Fibroblast of the aortic adventitia (primary cell): ENCODE data around the gene FAT4. TPM values are rescaled to one million over a fixed set of nuclear protein-coding genes. Genes with fewer than 3 reads are reported as not detected.

Experiments used
- DNase-seq: peaks from one replicate; pipeline ENCODE4 v3.0.0-alpha.2; 2010; ENCODE audit warnings: low read depth
- H3K4me3 ChIP-seq: 2 replicates; pipeline ENCODE4 v1.5.1; 2011; ENCODE audit warnings: low read depth, mild to moderate bottlenecking, control low read depth, low read length, moderate library complexity
- total RNA-seq: library from RNA; depleted of rRNA; stranded (reverse); fragments of >200 nt; gene quantifications from 2 replicates; pipeline ENCODE4 v1.2.3, GENCODE V29; 2012; ENCODE audit warnings: low replicate concordance
- TF ChIP-seq, protein P1 (sequence below): IDR thresholded peaks from 2 replicates; pipeline ENCODE4 v1.5.1; 2011; ENCODE audit warnings: mild to moderate bottlenecking, low read length, control low read depth, inconsistent platforms; ENCODE audit not compliant: insufficient read depth

FAT4 gene
- total RNA-seq, 1 donor, result 32.8 TPM

GRCh38 chr4:125316791-125317524, 2.2 kb downstream of the FAT4 start:
- TF ChIP-seq, protein P1, sequence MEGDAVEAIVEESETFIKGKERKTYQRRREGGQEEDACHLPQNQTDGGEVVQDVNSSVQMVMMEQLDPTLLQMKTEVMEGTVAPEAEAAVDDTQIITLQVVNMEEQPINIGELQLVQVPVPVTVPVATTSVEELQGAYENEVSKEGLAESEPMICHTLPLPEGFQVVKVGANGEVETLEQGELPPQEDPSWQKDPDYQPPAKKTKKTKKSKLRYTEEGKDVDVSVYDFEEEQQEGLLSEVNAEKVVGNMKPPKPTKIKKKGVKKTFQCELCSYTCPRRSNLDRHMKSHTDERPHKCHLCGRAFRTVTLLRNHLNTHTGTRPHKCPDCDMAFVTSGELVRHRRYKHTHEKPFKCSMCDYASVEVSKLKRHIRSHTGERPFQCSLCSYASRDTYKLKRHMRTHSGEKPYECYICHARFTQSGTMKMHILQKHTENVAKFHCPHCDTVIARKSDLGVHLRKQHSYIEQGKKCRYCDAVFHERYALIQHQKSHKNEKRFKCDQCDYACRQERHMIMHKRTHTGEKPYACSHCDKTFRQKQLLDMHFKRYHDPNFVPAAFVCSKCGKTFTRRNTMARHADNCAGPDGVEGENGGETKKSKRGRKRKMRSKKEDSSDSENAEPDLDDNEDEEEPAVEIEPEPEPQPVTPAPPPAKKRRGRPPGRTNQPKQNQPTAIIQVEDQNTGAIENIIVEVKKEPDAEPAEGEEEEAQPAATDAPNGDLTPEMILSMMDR, result peak; percentile 3
- peak; percentile 32 for DNase-seq
- H3K4me3 ChIP-seq, result peak overlapping the region; percentile 92

GRCh38 chr4:125317525-125317877, 2.7 kb downstream of the FAT4 start:
- DNase-seq, result peak; percentile 49
- H3K4me3 ChIP-seq, result peak overlapping the region; percentile 92
- TF ChIP-seq, protein P1, result peak; percentile 67

GRCh38 chr4:125319311-125319710, 4.6 kb downstream of the FAT4 start:
- peak; percentile 17 for DNase-seq

GRCh38 chr4:125321709-125322365, 7.1 kb downstream of the FAT4 start:
- TF ChIP-seq, protein P1, result no peak
- peak overlapping the region; percentile 48 for H3K4me3 ChIP-seq
- peak; percentile 65 for DNase-seq

More at GRCh38 chr4:125319311-125319710, 4.6 kb downstream of the FAT4 start:
- peak overlapping the region; percentile 92 for H3K4me3 ChIP-seq
- TF ChIP-seq, protein P1, result no peak

DNA sequence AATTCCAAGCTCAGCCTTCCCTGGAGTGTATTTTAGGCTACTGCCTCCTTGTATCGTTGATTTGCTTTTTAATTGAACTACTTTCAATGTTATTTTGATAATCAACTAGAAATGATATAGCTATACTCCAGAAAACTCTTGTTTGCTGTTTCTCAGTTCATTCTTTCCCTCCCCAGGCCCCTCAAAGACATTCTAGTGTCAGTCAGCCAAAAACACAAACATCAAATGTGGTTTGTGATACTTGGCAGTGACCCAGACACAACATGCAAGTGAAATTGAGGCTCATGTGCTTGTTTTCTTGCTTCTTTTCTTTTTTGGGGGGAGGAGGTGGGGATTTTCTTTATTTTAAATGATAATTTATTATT, 7.6 kb downstream of the FAT4 start:
- DNase-seq, result peak; percentile 61
- TF ChIP-seq, protein P1, result no peak
- peak overlapping the region; percentile 48 for H3K4me3 ChIP-seq

- peak; percentile 81 for DNase-seq
- H3K4me3 ChIP-seq, result peak overlapping the region; percentile 26
- TF ChIP-seq, protein P1, result no peak
Measured at GRCh38 chr4:125323654-125324053, 8.9 kb downstream of the FAT4 start.

DNA sequence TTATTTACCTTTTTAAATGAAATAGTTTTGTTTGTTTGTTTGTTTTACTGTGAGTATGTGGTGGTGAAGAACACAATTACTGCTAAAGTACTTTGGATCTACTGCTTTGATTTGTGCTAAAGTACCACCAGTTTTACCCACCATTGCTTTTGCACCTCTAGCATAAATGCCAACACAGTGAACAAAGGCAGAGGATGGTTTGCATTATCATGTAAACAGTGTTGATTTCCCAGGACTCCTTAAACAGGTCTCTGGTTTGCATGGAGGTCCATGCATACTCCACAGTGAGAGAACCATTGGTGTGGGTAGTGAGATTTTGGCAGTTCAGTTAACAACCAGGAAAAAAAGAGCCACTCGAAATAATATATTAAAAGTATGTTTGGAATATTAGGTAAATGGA, 11.0 kb downstream of the FAT4 start:
- no peak for DNase-seq
- TF ChIP-seq, protein P1, result no peak
- no peak overlapping the region for H3K4me3 ChIP-seq
